Prostate gland (tissue), 2 donors: ENCODE results near the gene GPR32.

Experiments used
- POLR2A ChIP-seq: fragments of 450-650 bp; IDR thresholded peaks from one replicate; pipeline ENCODE4 v1.6.1; 2016; ENCODE audit warnings: antibody characterized with exemption, mild to moderate bottlenecking
- TF ChIP-seq, protein P1 (sequence below), 4 experiments: fragments of 200-600 bp in 2 of 4; fragments of 450-650 bp in 2 of 4; sonication (generic) in 2 of 4; IDR thresholded peaks; 1 replicate in 3 of 4; 2 replicates in 1 of 4; pipeline ENCODE4 v1.5.1; 2016 to 2019; ENCODE audit warnings: antibody characterized with exemption in 4 of 4, mild to moderate bottlenecking in 2 of 4, moderate library complexity in 2 of 4

DNA sequence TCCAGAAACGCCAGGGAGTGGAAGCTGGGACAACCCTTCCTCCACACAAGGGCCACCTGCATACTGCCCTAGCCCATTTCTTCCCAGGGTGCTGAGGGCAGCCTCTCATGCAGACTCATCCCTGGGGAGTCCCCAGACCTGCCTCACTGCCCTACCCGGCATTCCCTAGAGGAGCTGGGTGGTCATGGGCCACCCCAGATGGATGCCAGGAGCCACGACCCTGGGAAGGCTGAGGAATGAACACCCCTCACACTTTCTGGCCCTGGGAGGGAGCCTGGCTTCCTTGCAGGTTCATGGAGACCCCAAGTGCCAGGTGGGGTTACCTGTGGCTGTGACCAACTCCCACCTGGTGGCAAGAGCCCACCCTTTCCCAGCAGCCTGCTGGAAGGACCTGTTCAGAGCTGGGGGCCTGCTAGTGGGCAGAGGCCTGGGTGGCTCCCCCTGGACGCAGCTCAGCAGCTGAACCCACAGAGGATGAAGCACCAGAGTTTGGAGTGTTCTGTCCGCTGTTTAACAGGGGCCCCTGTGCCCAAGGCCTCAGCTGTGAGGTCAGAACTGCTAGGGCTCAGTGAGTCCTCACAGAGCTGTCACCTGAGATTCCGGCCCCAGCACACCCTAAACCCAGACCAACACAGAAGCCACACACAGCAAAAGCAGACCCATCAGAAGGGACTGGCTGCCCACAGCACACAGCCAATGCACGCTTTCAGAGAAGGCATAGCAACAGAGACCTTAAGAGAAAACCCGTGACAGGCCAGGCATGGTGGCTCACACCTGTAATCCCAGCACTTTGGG is 26.6 kb downstream of the GPR32 start:
- no peak for TF ChIP-seq POLR2A
- TF ChIP-seq, protein P1, sequence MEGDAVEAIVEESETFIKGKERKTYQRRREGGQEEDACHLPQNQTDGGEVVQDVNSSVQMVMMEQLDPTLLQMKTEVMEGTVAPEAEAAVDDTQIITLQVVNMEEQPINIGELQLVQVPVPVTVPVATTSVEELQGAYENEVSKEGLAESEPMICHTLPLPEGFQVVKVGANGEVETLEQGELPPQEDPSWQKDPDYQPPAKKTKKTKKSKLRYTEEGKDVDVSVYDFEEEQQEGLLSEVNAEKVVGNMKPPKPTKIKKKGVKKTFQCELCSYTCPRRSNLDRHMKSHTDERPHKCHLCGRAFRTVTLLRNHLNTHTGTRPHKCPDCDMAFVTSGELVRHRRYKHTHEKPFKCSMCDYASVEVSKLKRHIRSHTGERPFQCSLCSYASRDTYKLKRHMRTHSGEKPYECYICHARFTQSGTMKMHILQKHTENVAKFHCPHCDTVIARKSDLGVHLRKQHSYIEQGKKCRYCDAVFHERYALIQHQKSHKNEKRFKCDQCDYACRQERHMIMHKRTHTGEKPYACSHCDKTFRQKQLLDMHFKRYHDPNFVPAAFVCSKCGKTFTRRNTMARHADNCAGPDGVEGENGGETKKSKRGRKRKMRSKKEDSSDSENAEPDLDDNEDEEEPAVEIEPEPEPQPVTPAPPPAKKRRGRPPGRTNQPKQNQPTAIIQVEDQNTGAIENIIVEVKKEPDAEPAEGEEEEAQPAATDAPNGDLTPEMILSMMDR (IDR thresholded peaks at IDR 0.05): no peak
